DND-41 (cell line): Measurements from ENCODE around the gene ARL4A.

ENCODE experiments used
- CTCF ChIP-seq: IDR thresholded peaks from 2 replicates; pipeline ENCODE4 v1.5.1; 2012; ENCODE audit warnings: borderline replicate concordance, low read length, moderate library complexity, mild to moderate bottlenecking; ENCODE audit not compliant: poor library complexity, severe bottlenecking; ENCODE audit errors: extremely low read depth
- EZH2 ChIP-seq: IDR thresholded peaks from 3 replicates; pipeline ENCODE4 v1.6.1; 2012; ENCODE audit warnings: borderline replicate concordance, low read depth, mild to moderate bottlenecking, moderate library complexity, low read length, inconsistent platforms; ENCODE audit not compliant: severe bottlenecking

GRCh38 chr7:12729112-12729511 lies 41.7 kb downstream of the ARL4A start:
- no peak for TF ChIP-seq CTCF
- no peak for TF ChIP-seq EZH2
